Measurements from ENCODE around the gene AEBP2.

DNA sequence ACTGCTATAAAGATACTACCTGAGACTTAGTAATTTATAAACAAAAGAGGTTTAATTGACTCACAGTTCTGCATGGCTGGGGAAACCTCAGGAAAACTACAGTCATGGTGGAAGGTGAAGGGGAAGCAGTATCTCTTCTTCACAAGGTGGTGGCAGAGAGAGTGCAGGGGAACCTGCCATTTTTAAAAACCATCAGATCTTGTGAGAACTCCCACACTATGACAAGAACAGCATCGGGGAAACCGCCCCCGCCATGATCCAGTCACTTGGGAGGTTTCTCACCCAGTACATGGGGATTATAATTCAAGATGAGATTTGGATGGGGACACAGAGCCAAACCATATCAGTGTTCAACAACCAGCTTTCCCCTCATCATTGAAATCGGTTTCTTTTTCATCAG is 49.9 kb downstream of the AEBP2 start:
- TF ChIP-seq POLR2A (IDR thresholded peaks at IDR 0.05; ENCODE audit: low read depth, low read length) (no peak), POLR2AphosphoS5 (IDR thresholded peaks at IDR 0.05; ENCODE audit: low read depth, low read length) (no peak)

All from GM12892 (cell line).